Colonic mucosa (tissue), 4 donors: ENCODE results near the gene WDR90. TPM values are rescaled to one million over a fixed set of nuclear protein-coding genes. Genes with fewer than 3 reads are reported as not detected.
A peak's percentile ranks its signal among the peaks of the same experiment; 100 is the strongest.

Experiments used
- DNase-seq: peaks from one replicate; pipeline ENCODE4 v3.0.0-alpha.2; 2020
- H3K27ac ChIP-seq: fragments of 200-600 bp; one replicate; pipeline ENCODE4 v1.8.0; 2021
- H3K27me3 ChIP-seq: fragments of 200-600 bp; one replicate; pipeline ENCODE4 v1.8.0; 2021
- H3K36me3 ChIP-seq: fragments of 200-600 bp; one replicate; pipeline ENCODE4 v1.8.0; 2021
- H3K4me1 ChIP-seq: fragments of 200-600 bp; one replicate; pipeline ENCODE4 v1.8.0; 2021; ENCODE audit warnings: mild to moderate bottlenecking
- H3K4me3 ChIP-seq: fragments of 200-600 bp; one replicate; pipeline ENCODE4 v1.8.0; 2021
- H3K9ac ChIP-seq, 2 donors: one replicate each; pipeline ENCODE4 v1.7.0; 2013; ENCODE audit warnings: control low read depth in 2 of 2, low read depth in 2 of 2, low read length in 2 of 2
- H3K9me3 ChIP-seq: fragments of 200-600 bp; one replicate; pipeline ENCODE4 v1.8.0; 2021
- CTCF ChIP-seq: fragments of 200-600 bp; IDR thresholded peaks from one replicate; pipeline ENCODE4 v1.8.0; 2022; ENCODE audit warnings: antibody characterized with exemption, mild to moderate bottlenecking
- intact Hi-C: fragments of 100-400 bp; cut with DNase I; formaldehyde crosslinking; loops from one replicate; pipeline ENCODE4 v1.14.1; 2022
- total RNA-seq, 2 donors: library from RNA; stranded (reverse); fragmentation: NEBNext Ultra II Directional in 1 of 2; extraction: Animal tissue kit (Norgen Biotek cat#: 25700) in 1 of 2; gene quantifications; one replicate each; pipeline ENCODE4 v1.2.1, GENCODE V29; 2021
- donor health status: healthy.
- donor health status: DM: no; HTN: no; CAD: no.
- donor health status: DM: no; HTN: no; CAD: no.

WDR90 gene
- total RNA-seq, 2 donors from 2014 or later = 25.1 to 122 TPM

- no peak for TF ChIP-seq CTCF
- Histone ChIP-seq H3K36me3 (no peaks in the 10 kb centered on the region), H3K4me3 (peak overlapping the region; percentile 97), H3K27ac (peak overlapping the region; percentile 80), H3K27me3 (no peaks in the 10 kb centered on the region), H3K4me1 (peaks cover 29% of the 10 kb centered on the region), H3K9me3 (no peaks in the 10 kb centered on the region), H3K9ac (peak overlapping the region; percentile 66 to 95)
- DNase-seq = no peak
- intact Hi-C loops = no loop called here
These were observed 466 bp downstream of the WDR90 start for GRCh38 chr16:649631-650030.

GRCh38 chr16:651844-652243 is 2.7 kb downstream of the WDR90 start:
- TF ChIP-seq CTCF = no peak
- Histone ChIP-seq H3K4me3 (no peak overlapping the region), H3K9me3 (no peaks in the 10 kb centered on the region), H3K9ac (no peak overlapping the region), H3K27me3 (no peaks in the 10 kb centered on the region), H3K4me1 (peaks cover 22% of the 10 kb centered on the region), H3K36me3 (no peaks in the 10 kb centered on the region), H3K27ac (no peak overlapping the region)
- intact Hi-C loops = no loop called here
- DNase-seq = no peak

- H3K36me3 ChIP-seq = no peaks in the 10 kb centered on the region
- H3K27ac ChIP-seq = no peak overlapping the region
- peaks cover 14% of the 10 kb centered on the region for H3K4me1 ChIP-seq
- peak overlapping the region in 1 of 2 donors; percentile 2 for H3K9ac ChIP-seq
- no peak for DNase-seq
- H3K4me3 ChIP-seq = no peak overlapping the region
- no peak for TF ChIP-seq CTCF
- no peaks in the 10 kb centered on the region for H3K27me3 ChIP-seq
- intact Hi-C loops = no loop called here
- no peaks in the 10 kb centered on the region for H3K9me3 ChIP-seq
These were observed 3.5 kb downstream of the WDR90 start for GRCh38 chr16:652454-653305.

- H3K36me3 ChIP-seq = no peaks in the 10 kb centered on the region
- no peak for DNase-seq
These were observed 4.9 kb downstream of the WDR90 start for GRCh38 chr16:654034-654433.

GRCh38 chr16:657487-657886 is 8.3 kb downstream of the WDR90 start:
- intact Hi-C loops = no loop called here
- Histone ChIP-seq H3K36me3 (no peaks in the 10 kb centered on the region), H3K27ac (no peak overlapping the region), H3K27me3 (no peaks in the 10 kb centered on the region), H3K9me3 (no peaks in the 10 kb centered on the region), H3K4me3 (no peak overlapping the region), H3K9ac (no peak overlapping the region), H3K4me1 (peaks cover 11% of the 10 kb centered on the region)
- no peak for TF ChIP-seq CTCF
- no peak for DNase-seq

More at GRCh38 chr16:654034-654433, 4.9 kb downstream of the WDR90 start:
- Histone ChIP-seq H3K4me1 (peaks cover 6% of the 10 kb centered on the region), H3K27me3 (no peaks in the 10 kb centered on the region), H3K9ac (no peak overlapping the region), H3K4me3 (no peak overlapping the region), H3K9me3 (no peaks in the 10 kb centered on the region), H3K27ac (no peak overlapping the region)
- TF ChIP-seq CTCF = no peak
- intact Hi-C loops = no loop called here
